Kidney (tissue), 22 donors: ENCODE data around the gene MZT1. TPM values are rescaled to one million over a fixed set of nuclear protein-coding genes. Genes with fewer than 3 reads are reported as not detected.

ENCODE experiments used
- DNase-seq, 5 donors: peaks; one replicate each; pipeline ENCODE4 v3.0.0-alpha.2; 2013 to 2020
- FAIRE-seq: peaks from 2 replicates; lab custom pipeline; 2012; peaks lifted over from hg19 to GRCh38; lab: Jason Lieb, UNC
- H3K27ac ChIP-seq, 2 donors: one replicate each; pipeline ENCODE4 v1.7.0; 2013; ENCODE audit warnings: low read depth in 2 of 2, low read length in 2 of 2, inconsistent platforms in 1 of 2
- H3K27me3 ChIP-seq: one replicate; pipeline ENCODE4 v1.7.1; 2013; ENCODE audit warnings: low read length, inconsistent platforms; ENCODE audit not compliant: control insufficient read depth, insufficient read depth
- H3K36me3 ChIP-seq, 3 donors: one replicate each; pipeline versions ENCODE4 v1.7.0 to v1.7.1; 2013; ENCODE audit warnings: low read length in 3 of 3, control low read depth in 1 of 3, inconsistent platforms in 1 of 3; ENCODE audit not compliant: insufficient read depth in 3 of 3, control insufficient read depth in 2 of 3
- H3K4me1 ChIP-seq, 3 donors: one replicate each; pipeline versions ENCODE4 v1.7.0 to v1.7.1; 2013; ENCODE audit warnings: low read length in 3 of 3, inconsistent platforms in 1 of 3, low read depth in 1 of 3; ENCODE audit not compliant: control insufficient read depth in 2 of 3, insufficient read depth in 2 of 3
- H3K4me3 ChIP-seq, 3 donors: one replicate each; pipeline versions ENCODE4 v1.7.0 to v1.8.1; 2013; ENCODE audit warnings: low read length in 3 of 3, control low read depth in 1 of 3, inconsistent platforms in 1 of 3
- H3K9ac ChIP-seq, 3 donors: one replicate each; pipeline versions ENCODE4 v1.7.0 to v1.7.1; 2013; ENCODE audit warnings: low read length in 3 of 3, control low read depth in 1 of 3, inconsistent platforms in 1 of 3
- H3K9me3 ChIP-seq, 3 donors: one replicate each; pipeline versions ENCODE4 v1.7.0 to v1.7.1; 2013; ENCODE audit warnings: low read length in 3 of 3, control low read depth in 1 of 3, inconsistent platforms in 1 of 3; ENCODE audit not compliant: control insufficient read depth in 2 of 3, insufficient read depth in 1 of 3
- intact Hi-C: fragments of 100-400 bp; cut with DNase I; formaldehyde crosslinking; loops from one replicate; pipeline ENCODE4 v1.11.1; 2022
- long read RNA-seq, 10 donors: library from polyadenylated mRNA in 1 of 10; unstranded in 1 of 10; transcript quantifications; one replicate each; pipeline ENCODE4 v2.0.0 and lab custom pipeline, GENCODE V29; 2021 to 2026
- polyA plus RNA-seq: library from polyadenylated mRNA; stranded (reverse); fragments of 350-450 nt; fragmentation: Illumina TruSeq; extraction: RNeasy Lipid Tissue Mini Kit (QIAGEN cat#74804); gene quantifications from one replicate; pipeline ENCODE4 v1.2.3, GENCODE V29; 2014; ENCODE audit warnings: low read depth, low replicate concordance; ENCODE audit not compliant: insufficient read depth
- total RNA-seq: library from RNA; stranded (reverse); fragmentation: NEBNext Ultra II Directional; extraction: Animal tissue kit (Norgen Biotek cat#: 25700); gene quantifications from one replicate; pipeline ENCODE4 v1.2.1, GENCODE V29; 2021
- TF ChIP-seq, protein P1 (sequence below): IDR thresholded peaks from 3 replicates; pipeline ENCODE4 v1.5.1; 2012; ENCODE audit warnings: mild to moderate bottlenecking, moderate library complexity, borderline replicate concordance; ENCODE audit not compliant: insufficient read depth; ENCODE audit errors: extremely low read depth
- donor health status: control.
- donor health status: control.
- donor health status: control.
- donor health status: control.
- donor health status: control.
- donor health status: DM: yes; HTN: yes; CAD: no.
- donor health status: Normal renal cell carcinoma (clear cell type).

The MZT1 gene, protein sequence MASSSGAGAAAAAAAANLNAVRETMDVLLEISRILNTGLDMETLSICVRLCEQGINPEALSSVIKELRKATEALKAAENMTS
- total RNA-seq (6.5 TPM), polyA plus RNA-seq (6.8 TPM)
- long read RNA-seq, donor 1, transcript MZT1-201 (3 exons, 2,299 nt): major isoform, 16 of 16 reads
- long read RNA-seq, donor 1, partial matches to known transcripts: 0 of 16 reads
- long read RNA-seq, donor 1, other reads (novel, unspliced or antisense): 0 of 16 reads
- long read RNA-seq, donor 2, transcript MZT1-201 (3 exons, 2,299 nt): major isoform, 17 of 17 reads
- long read RNA-seq, donor 2, partial matches to known transcripts: 0 of 17 reads
- long read RNA-seq, donor 2, other reads (novel, unspliced or antisense): 0 of 17 reads
- long read RNA-seq, donor 3, transcript MZT1-201 (3 exons, 2,299 nt): major isoform, 22 of 22 reads
- long read RNA-seq, donor 3, partial matches to known transcripts: 0 of 22 reads
- long read RNA-seq, donor 3, other reads (novel, unspliced or antisense): 0 of 22 reads
- long read RNA-seq, donor 4, transcript MZT1-201 (3 exons, 2,299 nt): major isoform, 13 of 13 reads
- long read RNA-seq, donor 4, partial matches to known transcripts: 0 of 13 reads
- long read RNA-seq, donor 4, other reads (novel, unspliced or antisense): 0 of 13 reads
- long read RNA-seq, donor 5, partial matches to known transcripts: 0 of 2 reads
- long read RNA-seq, donor 5, other reads (novel, unspliced or antisense): 0 of 2 reads
- long read RNA-seq, donor 6, transcript MZT1-201 (3 exons, 2,299 nt): major isoform, 36 of 36 reads
- long read RNA-seq, donor 6, partial matches to known transcripts: 0 of 36 reads
- long read RNA-seq, donor 6, other reads (novel, unspliced or antisense): 0 of 36 reads
- long read RNA-seq, donor 7, transcript MZT1-201 (3 exons, 2,299 nt): major isoform, 12 of 12 reads
- long read RNA-seq, donor 7, partial matches to known transcripts: 0 of 12 reads
- long read RNA-seq, donor 7, other reads (novel, unspliced or antisense): 0 of 12 reads
- long read RNA-seq, donor 8, transcript MZT1-201 (3 exons, 2,299 nt): major isoform, 11 of 11 reads
- long read RNA-seq, donor 8, partial matches to known transcripts: 0 of 11 reads
- long read RNA-seq, donor 8, other reads (novel, unspliced or antisense): 0 of 11 reads
- long read RNA-seq, donor 9, transcript MZT1-201 (3 exons, 2,299 nt): major isoform, 13 of 13 reads
- long read RNA-seq, donor 9, partial matches to known transcripts: 0 of 13 reads
- long read RNA-seq, donor 9, other reads (novel, unspliced or antisense): 0 of 13 reads
- long read RNA-seq, donor 10, transcript MZT1-201 (3 exons, 2,299 nt): major isoform, 16 of 16 reads
- long read RNA-seq, donor 10, partial matches to known transcripts: 0 of 16 reads
- long read RNA-seq, donor 10, other reads (novel, unspliced or antisense): 0 of 16 reads

DNA sequence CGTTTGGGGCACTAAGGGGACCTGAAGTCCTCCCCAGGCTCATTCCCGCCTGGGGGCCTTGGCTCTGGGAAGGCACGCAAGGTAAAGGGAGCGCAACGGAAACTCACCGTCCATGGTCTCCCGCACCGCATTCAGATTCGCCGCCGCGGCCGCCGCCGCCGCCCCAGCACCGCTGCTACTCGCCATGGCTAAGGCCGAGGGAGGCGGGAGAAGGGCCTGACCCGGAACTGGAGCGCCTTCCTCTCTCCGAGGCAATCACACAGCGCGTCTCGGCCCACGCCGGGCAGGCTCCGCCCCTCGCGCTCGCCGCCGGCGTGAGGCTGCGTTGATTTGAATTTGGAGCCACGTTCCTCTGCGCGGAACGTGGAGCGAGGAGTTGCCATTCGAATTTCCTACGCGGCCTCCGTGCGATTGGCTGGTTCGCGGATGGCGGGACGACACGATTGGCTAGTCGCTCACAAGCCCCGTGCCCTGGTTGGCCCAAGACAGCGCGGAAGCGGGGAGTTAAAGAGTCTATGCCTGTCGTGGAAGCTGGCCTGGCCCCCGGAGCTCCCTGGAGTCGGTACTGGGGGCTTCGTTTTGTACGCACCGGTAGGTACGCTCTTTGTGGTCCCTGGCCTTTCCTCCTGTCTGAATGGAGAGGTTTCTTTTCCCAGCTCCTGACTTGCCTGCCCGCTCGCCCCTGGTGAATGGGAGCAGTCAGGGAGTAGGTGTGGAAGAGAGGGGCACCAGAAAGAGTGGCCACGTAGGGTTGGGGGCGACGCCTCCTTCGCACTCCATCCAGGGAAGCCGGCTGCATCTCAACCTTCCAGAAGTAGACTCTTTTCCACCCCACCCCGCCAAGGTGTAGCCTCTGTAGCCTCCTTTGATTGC lies at the start of gene MZT1, which contains the start of gene BORA:
Gene MZT1, minus strand, starts transcription at position 213 of the 873 bp plus-strand sequence. Its CDS starts 27 bp downstream, at position 186.
Gene BORA, plus strand, starts transcription at position 507 of the 873 bp plus-strand sequence. CDS start 1,018 bp downstream, outside the sequence.
- Histone ChIP-seq H3K4me3 (peak within 1 kb of the TSS; percentile 85 to 91 (median 90)), H3K4me1 (peaks cover 0 to 7% (median 2%) of the 10 kb centered on the region in 3 donors), H3K36me3 (no peaks in the 10 kb centered on the region), H3K9ac (peak within 1 kb of the TSS; percentile 68 to 93 (median 77)), H3K27me3 (no peaks in the 10 kb centered on the region), H3K27ac (peak within 1 kb of the TSS in 1 of 2 donors; percentile 36), H3K9me3 (no peaks in the 10 kb centered on the region)
- TF ChIP-seq, protein P1, sequence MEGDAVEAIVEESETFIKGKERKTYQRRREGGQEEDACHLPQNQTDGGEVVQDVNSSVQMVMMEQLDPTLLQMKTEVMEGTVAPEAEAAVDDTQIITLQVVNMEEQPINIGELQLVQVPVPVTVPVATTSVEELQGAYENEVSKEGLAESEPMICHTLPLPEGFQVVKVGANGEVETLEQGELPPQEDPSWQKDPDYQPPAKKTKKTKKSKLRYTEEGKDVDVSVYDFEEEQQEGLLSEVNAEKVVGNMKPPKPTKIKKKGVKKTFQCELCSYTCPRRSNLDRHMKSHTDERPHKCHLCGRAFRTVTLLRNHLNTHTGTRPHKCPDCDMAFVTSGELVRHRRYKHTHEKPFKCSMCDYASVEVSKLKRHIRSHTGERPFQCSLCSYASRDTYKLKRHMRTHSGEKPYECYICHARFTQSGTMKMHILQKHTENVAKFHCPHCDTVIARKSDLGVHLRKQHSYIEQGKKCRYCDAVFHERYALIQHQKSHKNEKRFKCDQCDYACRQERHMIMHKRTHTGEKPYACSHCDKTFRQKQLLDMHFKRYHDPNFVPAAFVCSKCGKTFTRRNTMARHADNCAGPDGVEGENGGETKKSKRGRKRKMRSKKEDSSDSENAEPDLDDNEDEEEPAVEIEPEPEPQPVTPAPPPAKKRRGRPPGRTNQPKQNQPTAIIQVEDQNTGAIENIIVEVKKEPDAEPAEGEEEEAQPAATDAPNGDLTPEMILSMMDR: no peak
- intact Hi-C loops: no loop called here
- FAIRE-seq: peak; percentile 97
- peak; percentile 97 to 99 (median 98) for DNase-seq

DNA sequence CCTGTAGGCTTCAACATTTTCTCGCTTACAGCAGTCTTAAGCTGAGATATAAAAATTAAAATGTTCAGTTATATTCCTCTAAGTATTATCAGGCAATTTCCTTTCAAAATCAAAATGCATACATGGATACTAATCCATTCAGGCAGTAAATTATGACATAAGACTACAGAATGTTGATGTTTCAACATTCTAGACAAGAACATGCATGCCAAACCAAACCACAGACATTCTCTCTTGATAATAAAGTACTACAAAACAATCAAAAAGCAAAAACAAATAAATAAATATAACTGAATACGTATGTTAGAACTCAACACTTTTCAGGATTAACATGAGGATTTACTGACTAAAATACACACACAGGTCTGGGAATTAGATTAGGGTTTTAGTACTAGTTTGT lies 46.6 kb upstream of the MZT1 start:
- H3K27me3 ChIP-seq: no peaks in the 10 kb centered on the region
- no peak overlapping the region for H3K9ac ChIP-seq
- DNase-seq (no peak), FAIRE-seq (no peak)
- H3K4me1 ChIP-seq: no peaks in the 10 kb centered on the region
- H3K9me3 ChIP-seq: no peaks in the 10 kb centered on the region
- intact Hi-C loops: no loop called here
- H3K27ac ChIP-seq: no peak overlapping the region
- H3K36me3 ChIP-seq: peaks cover 12 to 72% (median 37%) of the 10 kb centered on the region in 3 donors
- no peak overlapping the region for H3K4me3 ChIP-seq
- TF ChIP-seq, protein P1: no peak
